Activated CD4-positive, alpha-beta T cell treated with anti-CD3 and anti-CD28 coated beads, Interleukin-2, Interleukin-4, amounts not matched to agents 100 ng/mL and 50 ng/mL, durations not matched to agents 16 hours and 8 hours (primary cell): ENCODE data around the gene NFX1.

ENCODE experiments used
- DNase-seq: peaks from one replicate; pipeline ENCODE4 v3.0.0-alpha.2; 2020; ENCODE audit warnings: low spot score

The NFX1 gene

DNA sequence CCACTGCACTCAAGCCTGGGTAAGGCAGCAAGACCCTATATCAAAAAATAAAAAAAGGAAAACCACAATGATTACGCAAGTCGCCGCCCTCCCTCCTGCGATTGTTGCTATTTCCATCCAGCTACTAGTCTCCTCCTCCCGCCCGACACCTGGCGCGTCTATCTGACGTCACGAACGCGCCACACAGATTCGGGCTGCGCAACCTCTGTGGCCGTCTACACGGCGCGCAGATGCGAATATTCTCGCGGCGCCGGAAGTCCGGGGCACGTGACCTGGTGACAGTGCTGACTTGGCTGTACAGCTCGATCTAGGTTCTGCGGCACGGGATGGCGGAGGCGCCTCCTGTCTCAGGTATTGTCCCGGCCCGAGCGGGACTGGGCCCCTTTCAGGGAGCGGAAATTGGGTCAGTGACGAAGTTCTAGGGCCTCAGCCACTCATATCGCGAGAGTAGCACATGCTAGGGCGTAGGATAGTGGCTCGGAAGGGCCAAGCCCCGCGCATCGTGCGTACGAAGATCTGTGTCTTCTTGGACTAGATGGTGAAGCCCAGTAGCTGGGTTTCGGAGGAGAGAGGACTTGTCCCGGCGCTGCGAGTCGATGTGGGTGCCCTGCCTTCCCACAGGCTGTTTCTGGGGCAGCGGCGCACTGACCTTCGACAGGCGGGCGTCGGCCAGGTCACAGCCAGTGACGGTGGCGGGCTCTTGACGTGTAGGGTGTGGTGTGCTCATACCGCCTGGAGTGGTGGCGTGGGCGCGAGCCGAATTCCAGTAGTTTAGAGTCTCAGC lies at the start of gene NFX1:
NFX1 (plus strand) TSS at position 270 of the 784 bp plus-strand sequence; CDS start at position 327, 57 bp downstream.
- peak; percentile 98 for DNase-seq

DNA sequence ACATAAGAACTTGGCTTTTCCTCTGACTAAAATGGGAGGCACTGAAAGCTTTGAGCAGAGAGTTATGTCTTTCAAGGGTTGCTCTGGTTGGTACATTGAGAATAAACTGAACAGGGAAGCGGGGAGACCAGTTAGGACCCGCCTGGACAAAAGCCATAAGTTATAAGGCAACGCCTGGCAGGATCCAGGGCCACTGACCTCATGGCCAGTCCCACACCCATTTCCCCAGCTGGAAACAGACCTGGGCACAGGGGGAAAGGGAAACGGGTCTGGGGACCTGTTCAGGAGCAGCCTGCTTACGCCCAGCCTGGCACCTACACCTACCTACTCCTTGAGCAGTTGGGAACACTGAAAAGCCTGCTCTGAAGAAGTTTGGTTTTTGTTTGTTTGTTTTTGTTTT lies 49.0 kb upstream of the NFX1 start:
- no peak for DNase-seq

DNA sequence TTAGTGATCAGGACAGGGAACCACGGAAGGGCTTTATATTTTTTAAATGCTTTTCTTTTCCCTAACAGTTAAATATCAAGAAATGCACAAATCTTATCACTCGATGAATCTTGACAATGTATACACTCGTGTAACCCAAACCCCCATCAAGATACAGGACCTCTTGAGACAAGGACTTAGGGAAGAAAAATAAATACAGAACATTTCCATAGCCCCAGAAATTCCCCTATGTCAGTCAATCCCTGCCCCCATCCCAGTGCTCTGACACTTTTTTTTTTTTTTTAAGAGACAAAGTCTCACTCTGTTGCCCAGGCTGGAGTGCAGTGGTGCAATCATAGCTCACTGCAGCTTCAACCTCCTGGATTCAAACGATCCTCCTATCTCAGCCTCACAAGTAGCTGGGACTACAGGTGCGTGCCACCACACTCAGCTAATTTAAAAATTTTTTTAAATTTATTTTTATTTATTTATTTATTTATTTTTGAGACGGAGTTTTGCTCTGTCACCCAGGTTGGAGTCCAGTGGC lies 47.6 kb upstream of the NFX1 start:
- DNase-seq = no peak

DNA sequence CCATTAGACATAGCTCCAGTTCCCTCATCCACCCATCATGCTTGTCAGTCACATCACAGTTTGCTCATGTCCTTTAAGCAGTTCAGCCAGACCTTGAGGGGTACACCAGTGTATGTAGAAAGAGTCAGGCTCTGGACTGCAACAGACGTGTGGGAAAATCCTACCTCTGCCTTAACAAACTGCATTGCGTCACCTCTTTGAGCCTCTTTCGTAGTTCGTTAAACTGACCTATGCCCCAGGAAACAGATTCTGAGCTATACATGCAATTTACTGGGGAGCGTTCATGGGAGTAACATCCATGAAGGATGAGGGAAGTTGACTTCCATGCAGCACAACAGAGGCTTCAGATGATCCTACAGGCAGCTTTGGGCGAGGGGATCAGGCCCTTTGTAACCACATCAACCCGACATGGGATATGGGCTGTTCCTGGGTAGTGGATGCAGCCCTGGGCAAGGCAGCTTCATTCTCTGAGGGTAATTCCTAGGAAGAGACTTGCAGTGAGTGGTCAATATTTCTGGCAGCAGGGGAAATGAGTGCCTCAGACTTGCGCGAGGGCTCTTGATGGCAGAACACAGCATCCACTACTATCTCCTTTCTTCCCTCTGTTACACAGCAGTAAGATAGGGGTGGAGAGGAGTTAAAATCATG lies 46.1 kb upstream of the NFX1 start:
- DNase-seq = no peak

DNA sequence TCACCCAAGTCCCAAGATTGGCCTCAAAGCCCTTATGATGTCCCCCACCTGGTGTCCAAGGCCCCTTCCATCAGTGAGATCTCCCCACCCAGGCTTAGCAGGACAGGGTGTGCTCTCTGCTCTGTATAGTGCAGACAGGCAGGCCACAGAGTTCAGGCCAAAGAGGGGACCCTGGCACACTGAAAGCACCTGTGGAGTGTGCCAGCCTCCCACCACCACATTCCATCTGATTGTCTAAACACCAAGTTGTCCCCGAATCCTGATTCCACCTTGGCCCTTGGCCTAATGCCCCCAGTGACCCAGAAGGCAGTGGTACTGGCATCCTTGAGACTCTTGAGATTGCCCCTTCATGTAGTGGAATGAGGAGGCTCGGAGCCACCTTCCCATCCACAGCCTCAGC lies 45.0 kb upstream of the NFX1 start:
- DNase-seq = no peak

DNA sequence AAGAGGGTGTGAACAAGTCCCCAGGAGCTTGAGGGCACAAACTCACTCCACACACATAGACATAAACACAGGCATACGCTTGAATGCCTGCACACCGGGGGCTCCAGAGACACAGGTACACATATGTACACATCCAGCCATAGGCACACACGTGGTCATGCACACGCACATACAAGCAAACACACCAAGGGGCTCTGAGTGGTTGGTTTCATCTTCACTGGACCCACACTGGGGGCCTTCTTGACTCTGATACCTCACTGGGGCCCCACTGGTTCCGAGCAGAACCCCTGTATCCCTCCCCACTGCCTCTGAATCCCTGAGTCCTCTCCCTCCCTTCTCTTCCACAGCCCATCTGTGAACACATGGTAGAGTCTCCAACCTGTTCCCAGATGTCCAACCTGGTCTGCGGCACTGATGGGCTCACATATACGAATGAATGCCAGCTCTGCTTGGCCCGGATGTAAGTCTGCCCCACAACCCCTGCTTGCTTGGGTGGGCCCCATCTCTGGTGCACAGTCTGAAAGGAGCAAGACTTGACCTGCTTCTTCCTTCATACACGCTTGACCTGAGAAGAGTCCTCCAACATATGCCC lies 44.0 kb upstream of the NFX1 start:
- no peak for DNase-seq

DNA sequence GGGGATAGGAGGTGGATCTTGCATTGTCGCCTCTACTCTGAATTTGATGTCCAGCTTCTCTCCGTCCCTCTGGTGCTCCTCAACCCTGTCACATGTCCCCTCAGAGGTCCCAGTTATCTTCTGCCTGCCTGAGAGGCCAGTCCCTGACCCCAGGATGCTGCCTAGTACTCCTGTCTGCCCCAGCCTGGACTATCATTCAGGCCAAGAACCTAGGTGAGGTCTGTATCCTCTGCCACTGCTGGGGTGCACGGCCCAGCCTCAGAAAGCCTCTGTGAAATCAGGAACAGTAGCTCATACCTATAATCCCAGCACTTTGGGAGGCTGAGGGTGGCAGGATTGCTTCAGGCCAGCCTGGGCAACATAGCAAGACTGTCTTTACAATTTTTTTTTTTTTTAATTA lies 41.7 kb upstream of the NFX1 start:
- DNase-seq = no peak

DNA sequence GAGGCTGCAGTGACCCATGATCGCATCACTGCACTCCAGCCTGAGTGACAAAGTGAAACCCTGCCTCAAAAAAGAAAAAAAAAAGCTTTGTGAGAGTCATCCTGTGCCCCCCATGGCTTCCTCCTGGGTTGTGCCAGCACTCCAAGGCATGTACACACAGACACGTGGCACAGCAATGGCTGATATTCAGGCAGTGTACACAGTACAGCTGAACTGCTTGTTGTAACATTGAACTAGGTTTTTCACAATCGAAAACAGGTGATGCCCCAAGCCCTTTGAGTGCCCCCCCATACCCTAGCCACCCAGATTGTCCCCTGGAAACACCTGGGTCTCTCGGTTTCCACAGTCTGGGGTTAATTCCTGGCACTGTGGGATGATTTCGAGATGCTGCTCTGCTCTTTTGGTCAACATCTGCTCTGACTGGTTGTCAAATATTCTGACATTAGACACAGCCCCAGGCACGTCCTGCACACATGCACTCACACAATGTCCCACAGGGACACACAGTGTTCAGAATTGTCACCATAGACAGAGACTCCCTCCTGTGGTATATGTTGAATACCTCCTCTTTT lies 41.1 kb upstream of the NFX1 start:
- DNase-seq = no peak

DNA sequence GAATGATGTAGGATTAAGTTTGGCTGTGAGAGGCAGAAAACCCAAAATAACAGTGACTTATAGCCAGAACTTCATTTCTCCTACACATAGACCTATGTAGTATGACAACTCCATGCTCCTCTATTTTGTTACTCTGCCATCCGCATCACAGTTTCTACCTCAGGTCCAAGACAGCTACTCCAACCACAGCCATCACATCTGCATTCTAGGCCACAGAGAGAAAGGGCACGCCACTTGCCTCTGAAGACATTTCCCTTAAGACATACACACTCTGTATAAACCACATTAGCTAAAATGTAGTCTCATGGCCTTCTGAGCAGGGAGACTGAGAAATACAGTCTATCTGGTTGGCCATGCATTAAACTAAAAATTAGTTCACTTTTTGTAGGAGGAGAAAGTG lies 40.3 kb upstream of the NFX1 start:
- DNase-seq = no peak

DNA sequence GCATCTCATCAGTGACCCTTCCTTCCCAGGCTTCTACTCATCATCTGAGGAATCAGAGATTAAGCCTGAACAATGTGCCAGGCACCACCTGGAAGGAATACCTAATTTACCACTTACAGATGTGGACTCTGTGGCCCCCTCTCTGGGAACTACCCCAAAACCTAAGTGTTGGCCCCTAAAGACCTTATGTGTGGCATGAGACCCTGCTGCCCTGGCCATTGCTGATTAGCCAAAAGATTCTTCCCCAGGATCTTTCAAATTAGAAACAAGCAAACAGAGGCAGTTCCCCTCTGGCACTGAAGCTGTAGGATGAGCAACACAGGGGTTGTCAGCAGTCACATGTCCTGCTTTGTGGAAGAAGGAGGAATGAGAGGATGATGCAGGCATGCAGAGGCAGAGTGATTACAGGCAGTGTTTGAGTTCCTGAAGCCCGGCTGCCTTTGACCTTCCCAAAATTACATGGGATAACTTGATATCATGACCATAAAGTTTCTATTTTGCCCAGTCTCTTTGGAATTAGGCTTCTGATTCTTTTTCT lies 39.8 kb upstream of the NFX1 start:
- DNase-seq = no peak

DNA sequence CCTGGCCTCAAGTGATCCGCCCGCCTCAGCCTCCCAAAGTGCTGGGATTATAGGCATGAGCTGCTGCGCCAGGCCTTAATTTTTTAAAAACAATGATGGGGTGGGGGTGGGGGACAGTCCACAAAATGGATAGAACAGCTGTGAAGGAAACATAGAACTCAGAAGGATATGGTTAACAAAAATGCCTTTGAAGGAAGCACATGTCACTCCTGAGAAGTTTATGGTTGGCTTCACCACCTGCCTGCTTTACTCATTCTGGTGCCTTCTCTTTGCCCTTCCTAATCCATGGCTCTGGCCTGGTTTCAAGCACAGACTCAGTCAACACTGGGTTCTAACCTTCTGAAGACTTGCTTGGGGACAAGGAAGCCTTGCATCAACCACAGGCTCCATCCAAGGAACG lies 36.1 kb upstream of the NFX1 start:
- DNase-seq = no peak

DNA sequence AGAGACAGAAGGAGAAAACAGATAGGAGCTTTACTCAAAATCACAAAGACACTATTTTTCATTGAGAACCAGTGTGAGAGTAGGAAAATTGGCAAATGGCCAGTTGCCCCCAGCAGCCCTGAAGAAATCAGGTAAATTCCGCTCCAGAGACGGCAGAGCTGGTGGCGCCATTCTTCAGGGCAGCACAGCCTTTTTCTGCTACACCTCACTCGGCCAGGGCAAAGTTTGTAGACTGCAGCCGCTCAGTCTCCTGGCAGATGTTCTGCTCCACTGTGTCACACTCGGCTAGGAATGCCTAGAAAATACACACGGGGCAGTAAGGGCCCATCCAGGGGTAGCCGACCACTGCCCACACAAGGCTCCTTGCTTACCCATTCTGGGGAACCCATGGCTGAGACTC lies 35.3 kb upstream of the NFX1 start:
- no peak for DNase-seq

DNA sequence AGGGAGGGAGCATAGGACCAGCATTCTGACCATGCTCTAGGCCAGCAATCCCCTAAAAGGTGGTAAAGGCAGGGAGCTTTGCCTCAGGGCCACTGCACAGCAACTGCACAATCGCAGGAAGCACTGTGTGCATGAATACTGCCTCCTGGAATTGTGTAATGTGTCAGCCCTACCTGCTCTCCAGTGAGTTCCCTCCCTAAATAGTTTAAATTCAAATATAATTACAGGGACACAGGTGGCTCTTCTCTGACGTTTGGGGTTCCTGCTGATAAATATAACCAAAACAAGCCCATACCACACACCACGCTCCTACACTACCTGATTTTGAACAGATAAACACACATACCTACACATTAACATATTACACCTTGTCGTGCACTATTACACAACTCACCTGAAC lies 34.8 kb upstream of the NFX1 start:
- DNase-seq = no peak

DNA sequence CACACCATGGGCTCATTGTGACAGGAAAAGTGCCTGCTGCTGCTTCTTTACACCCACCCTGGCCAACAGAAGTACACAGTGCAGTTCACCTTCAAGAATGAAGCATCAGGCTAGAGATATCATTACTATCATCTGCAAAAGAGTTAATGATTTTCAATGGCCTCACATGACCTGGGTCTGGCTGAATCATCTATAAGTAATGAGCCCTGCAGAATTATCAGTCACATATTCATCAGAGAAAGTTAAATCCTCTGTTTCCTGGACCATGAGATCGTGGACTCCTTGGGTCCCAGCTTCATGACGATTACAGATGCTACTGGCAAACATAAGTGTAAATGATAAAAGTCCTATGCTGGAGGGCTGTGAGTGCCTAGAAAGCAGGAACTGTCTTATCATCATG lies 34.1 kb upstream of the NFX1 start:
- no peak for DNase-seq

DNA sequence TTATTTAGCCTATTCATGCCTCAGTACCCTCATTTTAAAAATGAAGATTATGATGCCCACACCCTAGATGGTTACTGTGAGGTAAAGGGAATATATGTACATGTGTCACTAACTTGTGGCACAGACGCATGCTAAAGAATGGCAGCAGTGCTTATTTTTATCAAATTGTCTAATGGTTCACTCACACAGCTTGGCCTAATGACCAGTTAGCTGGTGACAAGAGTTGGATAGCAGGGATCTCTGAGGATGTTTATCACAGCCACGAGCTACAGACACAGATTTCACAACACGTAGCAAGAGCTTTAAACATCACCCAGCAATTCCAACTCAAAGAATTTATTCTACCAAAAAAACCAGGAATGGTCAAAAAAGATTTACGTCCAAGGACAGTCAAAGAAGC lies 33.0 kb upstream of the NFX1 start:
- DNase-seq = no peak

DNA sequence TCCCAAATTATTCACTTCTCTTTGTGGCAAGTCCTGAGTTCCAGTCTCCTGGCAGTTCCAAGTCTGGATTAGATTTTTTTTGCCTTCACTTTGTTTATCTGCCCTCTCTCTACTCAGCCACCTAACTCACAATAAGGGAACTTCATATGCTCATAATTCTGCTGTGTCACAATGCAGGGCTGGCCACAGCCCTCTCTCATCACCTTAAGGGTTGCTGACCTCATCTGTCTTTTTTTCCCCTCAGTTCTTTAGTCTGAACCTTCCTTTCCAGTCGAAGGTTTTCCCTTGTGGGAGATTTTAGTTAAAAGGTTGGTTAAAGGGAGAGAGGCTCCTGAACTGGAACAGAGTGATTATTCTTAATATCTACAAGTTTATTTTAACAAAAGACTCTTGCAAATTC lies 29.9 kb upstream of the NFX1 start:
- no peak for DNase-seq

DNA sequence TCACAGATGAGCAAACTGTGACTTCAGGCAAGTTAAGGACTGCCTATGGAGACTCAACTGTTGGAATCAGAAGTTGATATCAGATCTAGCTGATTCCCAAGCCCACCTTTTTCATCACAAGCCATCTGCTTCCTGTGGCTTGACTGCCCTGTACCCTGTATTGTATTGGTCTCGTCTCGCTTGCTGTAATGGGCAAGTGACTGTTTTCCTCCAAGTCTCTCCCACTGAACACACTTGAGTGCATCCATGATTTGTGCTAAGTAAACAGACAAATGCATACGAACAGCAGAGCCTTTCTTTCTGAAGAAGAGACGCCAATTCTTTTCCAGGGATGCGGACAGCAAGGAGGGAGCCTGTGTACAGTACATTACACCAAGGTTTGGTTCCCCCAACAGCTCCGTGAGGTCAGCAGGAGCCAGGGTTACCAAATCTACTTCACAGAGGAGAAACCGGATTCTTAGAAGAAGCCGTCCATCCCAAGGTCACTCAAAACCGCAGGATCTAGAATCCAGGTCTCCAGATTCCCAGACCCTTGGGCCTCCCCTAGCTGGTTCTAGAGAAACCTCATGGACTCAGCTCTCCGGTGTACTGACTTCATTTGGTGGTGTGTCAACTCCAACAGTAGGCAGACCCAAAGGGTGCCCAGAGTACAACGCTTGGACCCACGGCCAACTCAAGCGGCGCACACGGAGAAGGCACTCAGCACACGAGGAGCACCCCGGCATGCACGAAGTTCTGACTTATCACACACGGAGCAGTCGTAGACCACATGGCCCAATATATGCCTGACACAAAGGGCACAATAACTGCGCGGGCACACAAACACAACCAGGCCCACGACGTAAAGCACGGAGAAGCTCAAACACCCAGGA lies 26.9 kb upstream of the NFX1 start:
- DNase-seq = peak; percentile 13

DNA sequence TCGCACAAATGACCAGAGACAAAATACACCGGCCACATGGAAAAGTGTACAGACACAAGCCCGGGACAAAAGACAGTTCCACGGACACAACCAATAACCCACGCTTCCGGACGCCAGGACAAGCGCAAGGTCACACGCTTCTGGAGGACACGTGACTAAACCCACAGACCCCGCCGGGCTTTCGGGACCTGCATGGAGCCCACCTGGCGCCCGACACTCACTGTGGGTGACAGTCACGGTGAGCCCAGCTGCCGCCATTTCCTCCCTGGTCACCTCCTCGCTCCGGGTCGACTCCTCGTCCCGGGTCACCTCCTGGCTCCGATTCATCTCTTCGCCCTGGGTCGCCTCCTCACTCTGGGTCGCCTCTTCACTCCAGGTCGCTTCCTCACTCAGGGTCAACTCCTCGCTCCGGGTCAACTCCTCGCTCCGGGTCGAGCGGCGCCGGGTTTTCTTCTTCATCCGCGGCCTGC lies 26.3 kb upstream of the NFX1 start:
- DNase-seq = peak; percentile 46

DNA sequence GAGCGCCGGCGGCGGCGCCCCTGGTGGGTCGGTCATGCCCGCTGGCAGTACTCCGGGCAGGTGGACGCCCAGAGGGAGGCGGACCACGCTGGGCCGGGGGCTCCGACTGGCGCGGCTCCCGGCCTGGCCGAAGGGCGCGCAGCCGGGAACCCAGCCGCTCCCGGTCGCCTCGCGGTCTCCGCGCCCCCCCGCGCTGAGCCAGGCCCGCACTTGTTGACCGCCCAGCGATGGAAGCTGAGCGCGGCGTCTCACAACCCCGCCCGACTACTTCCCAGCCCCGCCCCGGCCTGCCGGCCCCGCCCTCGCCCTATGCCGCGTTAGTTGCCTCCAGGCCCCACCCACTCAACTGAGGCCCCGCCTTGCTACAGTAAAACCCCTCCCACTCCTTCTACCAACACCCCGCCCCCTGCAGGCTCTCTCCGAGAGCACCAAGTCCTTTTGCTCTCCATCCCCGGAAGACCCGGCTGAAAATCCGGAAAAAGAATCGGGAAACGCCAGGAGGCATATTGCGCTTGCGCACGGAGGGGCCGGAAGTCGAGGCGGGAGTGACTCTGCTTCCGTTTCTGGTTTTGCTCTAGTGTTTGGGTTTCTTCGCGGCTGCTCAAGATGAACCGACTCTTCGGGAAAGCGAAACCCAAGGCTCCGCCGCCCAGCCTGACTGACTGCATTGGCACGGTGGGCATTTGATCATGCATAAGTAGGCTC lies 25.7 kb upstream of the NFX1 start, which contains the start of the genes BAG1 and CHMP5:
BAG1 (minus strand) TSS at position 236 of the 705 bp plus-strand sequence.
CHMP5 (plus strand) TSS at position 577 of the 705 bp plus-strand sequence; CDS start at position 607, 30 bp downstream.
- DNase-seq = peak; percentile 100

DNA sequence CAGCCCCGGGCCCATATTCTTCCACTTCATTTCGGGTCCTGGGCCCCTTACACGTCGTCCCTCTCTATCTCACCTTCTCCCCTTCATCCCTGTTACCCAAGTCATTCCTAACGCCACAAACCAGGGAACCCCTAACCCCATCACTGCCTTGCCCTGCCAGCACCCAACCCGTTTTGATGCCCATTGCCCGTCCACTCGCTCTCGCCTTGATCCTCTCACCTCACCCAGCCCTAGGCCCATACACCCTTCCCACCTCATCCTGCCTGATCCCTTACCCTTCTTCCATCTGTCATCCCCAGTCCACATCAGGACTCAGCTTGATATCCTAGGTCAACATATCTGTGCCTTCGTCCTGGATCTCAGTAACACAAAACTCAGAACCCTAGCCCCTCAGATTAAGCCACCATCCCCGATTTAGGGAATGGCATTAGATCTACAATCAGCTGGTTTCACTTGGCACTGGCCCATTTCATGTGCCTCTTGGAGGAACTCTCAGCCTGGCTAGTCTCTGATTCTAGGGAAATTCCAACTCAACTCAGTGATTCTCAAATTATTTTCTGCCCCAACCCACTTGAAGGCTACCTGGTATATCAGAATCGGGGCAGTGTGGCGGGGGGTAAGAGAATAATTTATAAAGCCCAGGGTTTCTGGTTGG lies 25.0 kb upstream of the NFX1 start:
- DNase-seq = no peak
